DMS114 treated with DMSO at 0.1 percent for 48 hours (cell line): ENCODE results near the gene REV3L.
"Not testable (repeated sequence)": the region's sequence is repeated elsewhere in the genome, so short reads cannot be mapped to it uniquely, and the experiment has no call there.

Experiments used
- DNase-seq: peaks from one replicate; lab custom pipeline; 2025; ENCODE audit not compliant: unreplicated experiment; lab: John Stamatoyannopoulos, UW

Gene REV3L

GRCh38 chr6:111266276-111266675 is 216.7 kb downstream of the REV3L start:
- DNase-seq: no peak

GRCh38 chr6:111265842-111266241 is 217.2 kb downstream of the REV3L start:
- no peak for DNase-seq

GRCh38 chr6:111263837-111264236 is 219.2 kb downstream of the REV3L start:
- DNase-seq: no peak

- DNase-seq: no peak
Observed at GRCh38 chr6:111260570-111261298, 222.3 kb downstream of the REV3L start.

GRCh38 chr6:111259089-111259831 is 223.8 kb downstream of the REV3L start:
- peak; percentile 98 for DNase-seq

- no peak for DNase-seq
Observed at GRCh38 chr6:111258615-111259088, 224.4 kb downstream of the REV3L start.

- no peak for DNase-seq
Observed at GRCh38 chr6:111258010-111258409, 225.0 kb downstream of the REV3L start.

- DNase-seq: peak; percentile 7
Observed at GRCh38 chr6:111256646-111257045, 226.4 kb downstream of the REV3L start.

- not testable (repeated sequence) for DNase-seq
Observed at GRCh38 chr6:111255838-111256237, 227.2 kb downstream of the REV3L start.

- no peak for DNase-seq
Observed at GRCh38 chr6:111254779-111255166, 228.2 kb downstream of the REV3L start.

GRCh38 chr6:111254004-111254778 is 228.8 kb downstream of the REV3L start:
- DNase-seq: no peak

GRCh38 chr6:111252726-111253125 is 230.3 kb downstream of the REV3L start:
- DNase-seq: no peak

GRCh38 chr6:111250791-111251354 is 232.1 kb downstream of the REV3L start:
- no peak for DNase-seq
